H9 (cell line): Measurements from ENCODE around the gene WIZ. TPM values are rescaled to one million over a fixed set of nuclear protein-coding genes. Genes with fewer than 3 reads are reported as not detected.

Experiments used
- DNase-seq: peaks from one replicate; pipeline ENCODE4 v3.0.0-alpha.2; 2017
- H2AFZ ChIP-seq: one replicate; pipeline ENCODE4 v1.6.1; 2013; ENCODE audit warnings: mild to moderate bottlenecking, low read length, control low read depth, moderate library complexity
- H2AK5ac ChIP-seq: 2 replicates; pipeline ENCODE4 v1.6.1; 2013; ENCODE audit warnings: low read length, control low read depth, mixed read lengths; ENCODE audit not compliant: insufficient read length
- H2BK120ac ChIP-seq: one replicate; pipeline ENCODE4 v1.6.1; 2013; ENCODE audit warnings: low read depth, mild to moderate bottlenecking, low read length, control low read depth, inconsistent platforms; ENCODE audit not compliant: poor library complexity, severe bottlenecking
- H2BK12ac ChIP-seq: 2 replicates; pipeline ENCODE4 v1.6.1; 2013; ENCODE audit warnings: low read length, control low read depth, mixed read lengths, low read depth; ENCODE audit not compliant: insufficient read length
- H2BK15ac ChIP-seq: 2 replicates; pipeline ENCODE4 v1.6.1; 2013; ENCODE audit warnings: low read depth, low read length, control low read depth
- H2BK20ac ChIP-seq: one replicate; pipeline ENCODE4 v1.6.1; 2013; ENCODE audit warnings: low read depth, mild to moderate bottlenecking, low read length, control low read depth, inconsistent platforms; ENCODE audit not compliant: poor library complexity, severe bottlenecking
- H2BK5ac ChIP-seq: 2 replicates; pipeline ENCODE4 v1.6.1; 2013; ENCODE audit warnings: low read length, control low read depth, mixed read lengths; ENCODE audit not compliant: insufficient read length
- H3K14ac ChIP-seq: 2 replicates; pipeline ENCODE4 v1.6.1; 2013; ENCODE audit warnings: low read length, control low read depth; ENCODE audit not compliant: insufficient read depth
- H3K18ac ChIP-seq: 2 replicates; pipeline ENCODE4 v1.6.1; 2013; ENCODE audit warnings: low read depth, mild to moderate bottlenecking, mixed read lengths, low read length, control low read depth; ENCODE audit not compliant: insufficient read length
- H3K23ac ChIP-seq: 2 replicates; pipeline ENCODE4 v1.6.1; 2013; ENCODE audit warnings: low read length, control low read depth, mixed read lengths, low read depth; ENCODE audit not compliant: insufficient read length
- H3K23me2 ChIP-seq: 2 replicates; pipeline ENCODE4 v1.6.1; 2013; ENCODE audit warnings: low read depth, mild to moderate bottlenecking, mixed read lengths, low read length, control low read depth; ENCODE audit not compliant: insufficient read length, poor library complexity, severe bottlenecking
- H3K27ac ChIP-seq: 2 replicates; pipeline ENCODE4 v1.5.1; 2013; ENCODE audit warnings: low read length, control low read depth, mixed read lengths, low read depth; ENCODE audit not compliant: insufficient read length
- H3K27me3 ChIP-seq: 2 replicates; pipeline ENCODE4 v1.6.1; 2013; ENCODE audit warnings: low read length, control low read depth, inconsistent platforms; ENCODE audit not compliant: insufficient read depth
- H3K4ac ChIP-seq: 2 replicates; pipeline ENCODE4 v1.6.1; 2013; ENCODE audit warnings: low read depth, mild to moderate bottlenecking, control low read depth, inconsistent platforms, low read length, moderate library complexity
- H3K4me1 ChIP-seq: 2 replicates; pipeline ENCODE4 v1.6.1; 2013; ENCODE audit warnings: low read length, control low read depth, inconsistent platforms; ENCODE audit not compliant: insufficient read depth
- H3K4me2 ChIP-seq: 2 replicates; pipeline ENCODE4 v1.6.1; 2013; ENCODE audit warnings: low read length, control low read depth, mixed read lengths; ENCODE audit not compliant: insufficient read length, insufficient read depth
- H3K56ac ChIP-seq: 2 replicates; pipeline ENCODE4 v1.6.1; 2013; ENCODE audit warnings: low read depth, mild to moderate bottlenecking, mixed read lengths, low read length, control low read depth; ENCODE audit not compliant: insufficient read length
- H3K79me1 ChIP-seq: 2 replicates; pipeline ENCODE4 v1.6.1; 2013; ENCODE audit warnings: low read depth, mild to moderate bottlenecking, moderate library complexity, low read length, control low read depth, inconsistent platforms; ENCODE audit not compliant: insufficient read depth, poor library complexity, severe bottlenecking
- H3K79me2 ChIP-seq: 2 replicates; pipeline ENCODE4 v1.6.1; 2013; ENCODE audit warnings: low read length, control low read depth, inconsistent platforms; ENCODE audit not compliant: insufficient read depth
- H3K9ac ChIP-seq: 2 replicates; pipeline ENCODE4 v1.6.1; 2013; ENCODE audit warnings: low read length, control low read depth, mixed read lengths; ENCODE audit not compliant: insufficient read length; ENCODE audit errors: extremely low read depth
- H3K9me3 ChIP-seq: one replicate; pipeline ENCODE4 v1.6.1; 2013; ENCODE audit warnings: low read depth, low read length, inconsistent platforms; ENCODE audit not compliant: control insufficient read depth
- H3T11ph ChIP-seq: one replicate; pipeline ENCODE4 v1.6.1; 2013; ENCODE audit warnings: mild to moderate bottlenecking, low read length, control low read depth, inconsistent platforms
- H4K20me1 ChIP-seq: one replicate; pipeline ENCODE4 v1.6.1; 2013; ENCODE audit not compliant: control insufficient read depth, insufficient read length, insufficient read depth
- H4K5ac ChIP-seq: 2 replicates; pipeline ENCODE4 v1.6.1; 2013; ENCODE audit warnings: low read depth, mild to moderate bottlenecking, mixed read lengths, low read length, control low read depth; ENCODE audit not compliant: insufficient read length
- H4K8ac ChIP-seq: replicated peaks from 2 replicates; pipeline ENCODE4 v1.6.1; 2013; ENCODE audit warnings: low read length, control low read depth, mixed read lengths, low read depth; ENCODE audit not compliant: insufficient read length
- H4K91ac ChIP-seq: 2 replicates; pipeline ENCODE4 v1.6.1; 2013; ENCODE audit warnings: low read depth, mild to moderate bottlenecking, moderate library complexity, mixed read lengths, low read length, control low read depth; ENCODE audit not compliant: insufficient read length
- H3K27ac Mint-ChIP-seq, 3 experiments: 2 replicates in 2 of 3; 3 replicates in 1 of 3; pipeline ENCODE4 v1.8.0; 2020 to 2021; ENCODE audit warnings: mixed read lengths in 3 of 3, mild to moderate bottlenecking in 1 of 3, moderate library complexity in 1 of 3
- H3K27me3 Mint-ChIP-seq: 2 replicates; pipeline ENCODE4 v1.8.0; 2021; ENCODE audit warnings: low read depth, mild to moderate bottlenecking, moderate library complexity, mixed read lengths
- H3K36me3 Mint-ChIP-seq, 3 experiments: 2 replicates in 2 of 3; 3 replicates in 1 of 3; pipeline ENCODE4 v1.8.0; 2020 to 2021; ENCODE audit warnings: low read depth in 3 of 3, mixed read lengths in 3 of 3; ENCODE audit not compliant: insufficient read depth in 1 of 3
- H3K4me1 Mint-ChIP-seq, 2 experiments: 2 replicates each; pipeline ENCODE4 v1.8.0; 2020; ENCODE audit warnings: mixed read lengths in 2 of 2
- H3K4me3 Mint-ChIP-seq, 2 experiments: 2 replicates in 1 of 2; 3 replicates in 1 of 2; pipeline ENCODE4 v1.8.0; 2020 to 2021; ENCODE audit warnings: mild to moderate bottlenecking in 2 of 2, mixed read lengths in 2 of 2, moderate library complexity in 1 of 2
- H3K9me3 Mint-ChIP-seq, 2 experiments: 2 replicates in 1 of 2; 3 replicates in 1 of 2; pipeline ENCODE4 v1.8.0; 2020; ENCODE audit warnings: mild to moderate bottlenecking in 2 of 2, mixed read lengths in 2 of 2, moderate library complexity in 1 of 2
- CTCF ChIP-seq: fragments of 200-600 bp; sonication (generic); conservative IDR thresholded peaks from 3 replicates; pipeline ENCODE4 v1.8.0; 2021; ENCODE audit warnings: antibody characterized with exemption, mild to moderate bottlenecking
- WGBS: extraction: QIAGEN DNeasy Blood & Tissue Kit; methylation state at CpG from one replicate; pipeline ENCODE4 v1.1.7; 2013; ENCODE audit warnings: missing lambda C conversion rate, low lambda C conversion rate, mixed read lengths; ENCODE audit not compliant: insufficient read length; ENCODE audit errors: extremely low coverage; 5-methylcytosine and 5-hydroxymethylcytosine counted together
- total RNA-seq: library from RNA; stranded (reverse); gene quantifications from 2 replicates; pipeline ENCODE4 v1.2.1, GENCODE V29; 2021

WIZ gene
- total RNA-seq, 1 experiment from 2014 or later, result 33.3 TPM

GRCh38 chr19:15427350-15427700 lies 22.4 kb downstream of the WIZ start:
- H4K20me1 ChIP-seq, result no peaks in the 10 kb centered on the region
- no peak overlapping the region for H3K4ac ChIP-seq
- no peak overlapping the region for H4K8ac ChIP-seq
- peaks cover 6% of the 10 kb centered on the region for H3K23me2 ChIP-seq
- H3K18ac ChIP-seq, result no peak overlapping the region
- H2BK15ac ChIP-seq, result no peak overlapping the region
- H3K36me3 Mint-ChIP-seq, result peaks cover 39 to 47% (median 45%) of the 10 kb centered on the region in 3 experiments
- no peak overlapping the region for H4K91ac ChIP-seq
- peaks cover 6% of the 10 kb centered on the region for H3K79me1 ChIP-seq
- H3K4me2 ChIP-seq, result no peak overlapping the region
- H3K9me3 Mint-ChIP-seq, result peaks cover 0 to 3% of the 10 kb centered on the region in 2 experiments; a peak in 3 of 5 replicates
- no peak overlapping the region for H2BK12ac ChIP-seq
- H3K14ac ChIP-seq, result no peak overlapping the region
- H2BK120ac ChIP-seq, result no peak overlapping the region
- no peak overlapping the region for H3K27ac ChIP-seq
- no peak overlapping the region for H4K5ac ChIP-seq
- H3K23ac ChIP-seq, result no peak overlapping the region
- H2AFZ ChIP-seq, result no peak overlapping the region
- no peak overlapping the region for H3K4me3 Mint-ChIP-seq
- no peak overlapping the region for H2BK20ac ChIP-seq
- H3K4me1 Mint-ChIP-seq, result peaks cover 14% of the 10 kb centered on the region in 2 experiments
- H2BK5ac ChIP-seq, result no peak overlapping the region
- WGBS, result no CpG with 5 or more reads among the region's 25 CpGs
- no peaks in the 10 kb centered on the region for H3K9me3 ChIP-seq
- H3K4me1 ChIP-seq, result no peaks in the 10 kb centered on the region; the same call in 1 of the 2 replicates
- no peak overlapping the region for H3K56ac ChIP-seq
- TF ChIP-seq CTCF, result no peak
- H3K27me3 Mint-ChIP-seq, result no peaks in the 10 kb centered on the region
- H3K27me3 ChIP-seq, result no peaks in the 10 kb centered on the region
- no peak overlapping the region; a peak in 1 of 7 replicates for H3K27ac Mint-ChIP-seq
- no peak overlapping the region for H3K9ac ChIP-seq
- H3T11ph ChIP-seq, result no peak overlapping the region
- H3K79me2 ChIP-seq, result peaks cover 4% of the 10 kb centered on the region; the same call in 1 of the 2 replicates
- DNase-seq, result no peak
- H2AK5ac ChIP-seq, result no peak overlapping the region
